HTERT RPE-1 (cell line): ENCODE results near the gene CMSS1.

Experiments
- in situ Hi-C: fragments of 300-500 bp; cut with MboI; formaldehyde crosslinking; loops from 4 replicates; pipeline ENCODE4 v1.14.3; 2020; ENCODE audit warnings: low sequenced_read_pairs

The CMSS1 gene

GRCh38 chr3:99817437-99818240, at the start of gene CMSS1:
CMSS1 (plus strand) TSS chr3:99817862.
- in situ Hi-C loops, result no loop called here

- in situ Hi-C loops, result no loop called here
Observed at GRCh38 chr3:99768126-99768525, 49.5 kb upstream of the CMSS1 start.

- in situ Hi-C loops, result no loop called here
Observed at GRCh38 chr3:99768808-99769501, 48.7 kb upstream of the CMSS1 start.

- in situ Hi-C loops, result no loop called here
Observed at GRCh38 chr3:99772171-99772570, 45.5 kb upstream of the CMSS1 start.

- in situ Hi-C loops, result no loop called here
Observed at GRCh38 chr3:99772671-99773070, 45.0 kb upstream of the CMSS1 start.

- in situ Hi-C loops, result no loop called here
Observed at GRCh38 chr3:99774467-99774866, 43.2 kb upstream of the CMSS1 start.

GRCh38 chr3:99776516-99777209, 41.0 kb upstream of the CMSS1 start:
- in situ Hi-C loops, result no loop called here

GRCh38 chr3:99777210-99777549, 40.5 kb upstream of the CMSS1 start:
- in situ Hi-C loops, result no loop called here

GRCh38 chr3:99777708-99778107, 40.0 kb upstream of the CMSS1 start:
- in situ Hi-C loops, result no loop called here

GRCh38 chr3:99780749-99781148, 36.9 kb upstream of the CMSS1 start:
- in situ Hi-C loops, result no loop called here

GRCh38 chr3:99781761-99782160, 35.9 kb upstream of the CMSS1 start:
- in situ Hi-C loops, result no loop called here

- in situ Hi-C loops, result no loop called here
Observed at GRCh38 chr3:99783011-99783573, 34.6 kb upstream of the CMSS1 start.

GRCh38 chr3:99789011-99789721, 28.5 kb upstream of the CMSS1 start:
- in situ Hi-C loops, result no loop called here

- in situ Hi-C loops, result no loop called here
Observed at GRCh38 chr3:99794485-99794884, 23.2 kb upstream of the CMSS1 start.

- in situ Hi-C loops, result no loop called here
Observed at GRCh38 chr3:99795573-99795972, 22.1 kb upstream of the CMSS1 start.

- in situ Hi-C loops, result no loop called here
Observed at GRCh38 chr3:99799422-99799821, 18.2 kb upstream of the CMSS1 start.

GRCh38 chr3:99803297-99803696, 14.4 kb upstream of the CMSS1 start:
- in situ Hi-C loops, result no loop called here

- in situ Hi-C loops, result no loop called here
Observed at GRCh38 chr3:99805160-99805559, 12.5 kb upstream of the CMSS1 start.

GRCh38 chr3:99808163-99808794, 9.4 kb upstream of the CMSS1 start:
- in situ Hi-C loops, result no loop called here

- in situ Hi-C loops, result no loop called here
Observed at GRCh38 chr3:99809565-99809964, 8.1 kb upstream of the CMSS1 start.
